Activated naive CD4-positive, alpha-beta T cell treated with anti-CD3 and anti-CD28 coated beads for 36 hours (primary cell): ENCODE data around the gene SIN3A. TPM values are rescaled to one million over a fixed set of nuclear protein-coding genes. Genes with fewer than 3 reads are reported as not detected.

Source experiments
- CTCF ChIA-PET: fragments of 350-600 bp; sonication (Branson Sonifier 250); formaldehyde crosslinking; loops from one replicate; lab custom pipeline; 2021; ENCODE audit warnings: antibody characterized with exemption; lab: Charles Lee
- DNase-seq: peaks from one replicate; pipeline ENCODE4 v3.0.0-alpha.2; 2020
- H3K27ac Mint-ChIP-seq: one replicate; pipeline ENCODE4 v1.8.0; 2021; ENCODE audit warnings: mild to moderate bottlenecking, mixed read lengths
- H3K27me3 Mint-ChIP-seq: one replicate; pipeline ENCODE4 v1.8.0; 2021; ENCODE audit warnings: low read depth, mixed read lengths
- H3K36me3 Mint-ChIP-seq: one replicate; pipeline ENCODE4 v1.8.0; 2021; ENCODE audit warnings: low read depth, mixed read lengths
- H3K4me1 Mint-ChIP-seq: one replicate; pipeline ENCODE4 v1.8.0; 2021; ENCODE audit warnings: low read depth, mixed read lengths
- H3K4me3 Mint-ChIP-seq: one replicate; pipeline ENCODE4 v1.8.0; 2021; ENCODE audit warnings: mild to moderate bottlenecking, moderate library complexity, mixed read lengths
- H3K9me3 Mint-ChIP-seq: one replicate; pipeline ENCODE4 v1.8.0; 2021; ENCODE audit warnings: mixed read lengths
- intact Hi-C: fragments of 100-400 bp; cut with micrococcal nuclease; formaldehyde crosslinking; loops from one replicate; pipeline ENCODE4 v1.15.1; 2023
- total RNA-seq, 2 experiments: library from RNA; stranded (reverse); gene quantifications; one replicate each; pipeline ENCODE4 v1.2.3, GENCODE V29; 2021

SIN3A gene
- total RNA-seq, 2 experiments from 2014 or later: 83.6 to 84.7 TPM

GRCh38 chr15:75455982-75456531 is 4.6 kb upstream of the SIN3A start:
- peaks cover 9% of the 10 kb centered on the region for H3K4me1 Mint-ChIP-seq
- no peaks in the 10 kb centered on the region for H3K27me3 Mint-ChIP-seq
- H3K27ac Mint-ChIP-seq: peak overlapping the region; percentile 92
- H3K4me3 Mint-ChIP-seq: peak overlapping the region; percentile 87
- DNase-seq: peak; percentile 80
- CTCF ChIA-PET: interaction anchor here (0.7 to 3.7 kb wide), 5 partner anchors 88 to 191 kb away, joined by 3 to 30 read pairs (median 3); partner anchors contain the start of genes IMP3 and MAN2C1
- no peaks in the 10 kb centered on the region for H3K36me3 Mint-ChIP-seq
- intact Hi-C loops: loop anchor here (2.0 to 10.0 kb wide), 2 partner anchors 253 to 1539 kb away; partner anchors contain the start of gene PSTPIP1
- no peaks in the 10 kb centered on the region for H3K9me3 Mint-ChIP-seq

DNA sequence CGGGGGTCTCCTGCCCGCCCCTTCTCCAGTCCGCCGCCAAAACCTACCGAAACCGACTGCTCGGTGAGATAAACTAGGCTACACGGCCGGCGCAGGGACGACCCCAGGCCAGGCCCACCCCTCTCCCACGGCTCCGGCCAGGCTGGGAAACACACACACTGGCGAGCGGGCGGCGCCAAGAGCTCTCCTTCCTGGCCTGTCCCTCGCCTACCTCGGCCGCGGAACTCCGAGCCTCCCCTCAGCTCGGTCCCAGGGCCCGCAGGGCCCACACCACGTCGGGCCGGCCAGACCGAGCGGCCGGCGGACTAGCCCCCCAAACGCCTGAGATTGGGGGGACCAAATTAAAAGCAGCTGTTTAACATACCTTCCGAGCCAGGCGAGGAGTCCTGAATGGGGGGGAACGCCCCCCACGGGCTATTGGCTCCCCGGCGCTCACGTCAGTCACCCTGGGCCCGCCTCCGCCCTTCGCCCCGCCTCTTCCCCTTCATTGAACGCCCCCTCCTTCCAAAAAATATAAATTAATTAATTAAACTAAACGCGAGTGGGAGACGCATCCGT is 4.0 kb upstream of the SIN3A start:
- no peaks in the 10 kb centered on the region for H3K27me3 Mint-ChIP-seq
- DNase-seq: peak; percentile 93
- CTCF ChIA-PET: interaction anchor here (0.7 to 3.7 kb wide), 5 partner anchors 88 to 192 kb away, joined by 3 to 30 read pairs (median 3); partner anchors contain the start of genes IMP3 and MAN2C1
- peak overlapping the region; percentile 87 for H3K4me3 Mint-ChIP-seq
- no peaks in the 10 kb centered on the region for H3K9me3 Mint-ChIP-seq
- intact Hi-C loops: loop anchor here (2.0 to 10.0 kb wide), 2 partner anchors 253 to 1539 kb away; partner anchors contain the start of gene PSTPIP1
- H3K27ac Mint-ChIP-seq: peak overlapping the region; percentile 92
- H3K4me1 Mint-ChIP-seq: peaks cover 10% of the 10 kb centered on the region
- no peaks in the 10 kb centered on the region for H3K36me3 Mint-ChIP-seq

GRCh38 chr15:75454471-75455378 is 3.2 kb upstream of the SIN3A start:
- H3K9me3 Mint-ChIP-seq: no peaks in the 10 kb centered on the region
- peak; percentile 88 for DNase-seq
- H3K36me3 Mint-ChIP-seq: no peaks in the 10 kb centered on the region
- H3K4me1 Mint-ChIP-seq: peaks cover 18% of the 10 kb centered on the region
- intact Hi-C loops: loop anchor here (1.0 to 10.0 kb wide), 9 partner anchors 86 to 1540 kb away; partner anchors contain the start of genes ARID3B, EDC3, FBXO22 and IMP3
- peak overlapping the region; percentile 92 for H3K27ac Mint-ChIP-seq
- H3K4me3 Mint-ChIP-seq: peak overlapping the region; percentile 87
- H3K27me3 Mint-ChIP-seq: no peaks in the 10 kb centered on the region
- CTCF ChIA-PET: interaction anchor here (0.9 to 3.7 kb wide), 8 partner anchors 18 to 186 kb away, joined by 3 to 30 read pairs (median 6); partner anchors contain the start of genes IMP3, MAN2C1 and SNUPN

DNA sequence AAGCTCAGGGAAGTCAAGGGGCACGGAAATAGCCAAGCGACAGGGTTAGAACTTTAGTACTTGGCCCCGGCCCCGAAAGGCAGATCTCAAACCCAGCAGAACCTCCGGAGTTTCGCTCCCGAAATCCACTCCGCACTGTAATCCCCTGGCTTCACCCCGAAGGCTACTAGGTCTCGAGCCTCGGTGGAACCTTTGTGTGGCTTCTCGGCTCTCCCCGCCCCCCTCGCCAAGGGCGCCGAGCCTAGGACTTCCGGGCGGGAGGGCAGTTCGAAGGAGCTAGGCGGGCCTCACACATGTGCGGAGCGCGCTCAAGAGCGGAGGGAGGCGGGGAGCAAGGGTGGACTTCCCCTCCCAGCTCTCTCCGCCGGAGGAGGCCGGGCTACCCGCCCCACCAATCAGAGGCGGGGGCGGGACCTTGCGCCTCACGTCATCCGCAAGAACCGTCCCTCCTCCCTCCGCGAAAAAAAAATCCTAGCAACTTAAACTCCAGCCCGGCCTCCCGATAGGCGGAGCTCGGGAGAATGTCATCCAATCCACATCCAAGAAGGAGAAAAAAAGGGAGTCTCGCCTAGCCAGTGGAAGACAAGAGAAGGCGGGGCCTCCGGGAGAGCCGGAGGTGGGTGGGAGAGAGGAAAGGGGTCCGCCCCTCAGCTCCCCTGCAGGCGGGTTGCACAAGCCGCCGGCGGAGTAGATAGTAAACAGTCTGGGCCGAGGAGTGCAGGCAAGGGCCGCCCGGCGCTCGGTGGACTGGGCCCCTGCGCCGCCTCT is 2.4 kb upstream of the SIN3A start:
- H3K36me3 Mint-ChIP-seq: no peaks in the 10 kb centered on the region
- no peaks in the 10 kb centered on the region for H3K9me3 Mint-ChIP-seq
- intact Hi-C loops: loop anchor here (1.0 to 10.0 kb wide), 11 partner anchors 86 to 1541 kb away; partner anchors contain the start of genes ARID3B, EDC3, FBXO22 and IMP3
- no peaks in the 10 kb centered on the region for H3K27me3 Mint-ChIP-seq
- H3K27ac Mint-ChIP-seq: peak overlapping the region; percentile 98
- H3K4me1 Mint-ChIP-seq: peaks cover 24% of the 10 kb centered on the region
- H3K4me3 Mint-ChIP-seq: peak overlapping the region; percentile 98
- DNase-seq: peak; percentile 98
- CTCF ChIA-PET: interaction anchor here (0.9 to 3.7 kb wide), 6 partner anchors 17 to 187 kb away, joined by 3 to 30 read pairs (median 6); partner anchors contain the start of genes IMP3, MAN2C1 and SNUPN

DNA sequence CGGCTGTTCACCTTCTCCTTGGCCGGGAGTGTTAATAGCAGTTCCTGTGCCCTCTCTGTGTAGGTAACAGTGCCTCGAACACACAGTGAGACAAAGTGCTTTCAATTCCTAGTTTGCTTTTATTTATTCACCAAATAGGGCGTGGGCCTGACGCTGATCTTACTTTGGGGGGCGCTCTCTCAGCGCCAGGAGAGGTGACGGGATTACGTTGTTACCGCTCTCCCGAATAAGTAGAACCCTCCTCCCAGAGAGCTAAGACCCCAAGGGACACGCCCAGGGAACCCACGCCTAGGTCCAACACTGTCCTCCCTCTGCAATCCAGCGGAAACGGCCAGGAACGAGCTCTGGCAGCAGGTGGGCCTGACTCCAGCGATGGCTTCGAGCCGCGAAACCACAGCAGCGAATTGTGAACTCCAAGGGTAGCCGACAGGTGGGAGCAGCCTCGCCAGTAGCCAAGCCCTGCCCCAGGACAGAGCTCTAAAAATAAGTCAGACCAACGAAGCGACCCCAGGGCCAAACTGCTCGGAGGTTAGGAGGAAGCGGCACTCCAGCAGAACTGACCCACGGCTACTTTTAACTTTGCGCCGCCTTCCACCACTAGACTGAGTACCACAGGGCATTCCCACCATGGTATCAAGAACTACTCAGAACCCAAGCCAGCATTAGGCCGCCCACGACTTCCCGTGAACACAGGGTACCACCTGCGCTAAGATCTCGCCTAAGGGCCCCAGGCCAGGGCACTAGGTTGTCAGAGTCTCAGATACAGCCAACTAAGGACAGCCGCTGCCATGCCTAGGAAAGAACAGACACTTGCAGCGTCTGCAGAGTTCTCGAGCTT is 1.6 kb upstream of the SIN3A start:
- intact Hi-C loops: loop anchor here (2.0 to 10.0 kb wide), 8 partner anchors 392 to 1542 kb away; partner anchors contain the start of genes ARID3B, EDC3, FBXO22 and PML
- Mint-ChIP-seq H3K36me3 (no peaks in the 10 kb centered on the region), H3K27me3 (no peaks in the 10 kb centered on the region), H3K9me3 (no peaks in the 10 kb centered on the region), H3K27ac (peak overlapping the region; percentile 98), H3K4me1 (peaks cover 32% of the 10 kb centered on the region), H3K4me3 (peak overlapping the region; percentile 98)
- CTCF ChIA-PET: interaction anchor here (1.0 to 3.7 kb wide), 4 partner anchors 39 to 188 kb away, joined by 3 to 30 read pairs (median 8); partner anchors contain the start of genes IMP3, MAN2C1 and SNUPN
- peak; percentile 80 for DNase-seq

DNA sequence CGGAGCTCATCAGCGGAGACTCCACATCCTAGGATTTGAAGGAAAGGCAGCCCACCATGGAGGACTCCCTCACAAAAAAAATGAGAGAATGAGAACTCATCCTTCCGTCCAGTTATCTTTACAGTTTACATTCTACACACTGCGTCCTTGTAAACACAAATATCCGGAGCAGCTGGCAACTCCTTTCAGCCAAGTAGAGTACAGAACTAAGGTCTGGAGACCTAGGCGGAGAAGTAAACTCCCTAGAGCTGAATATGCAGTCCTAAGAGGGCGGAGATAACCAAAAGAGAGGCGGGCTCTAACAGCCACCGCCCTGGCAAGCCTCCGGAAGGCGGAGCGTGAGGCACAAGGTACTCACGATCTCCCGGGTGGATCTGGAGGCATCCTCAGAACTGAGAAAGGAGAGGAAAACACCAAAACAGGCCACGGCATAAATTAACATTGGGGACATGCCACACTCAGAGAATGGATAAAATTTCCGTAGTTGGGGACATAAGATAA is 924 bp upstream of the SIN3A start:
- H3K36me3 Mint-ChIP-seq: peaks cover 2% of the 10 kb centered on the region
- intact Hi-C loops: loop anchor here (2.0 to 10.0 kb wide), 8 partner anchors 392 to 1542 kb away; partner anchors contain the start of genes ARID3B, EDC3, FBXO22 and PML
- no peaks in the 10 kb centered on the region for H3K27me3 Mint-ChIP-seq
- no peaks in the 10 kb centered on the region for H3K9me3 Mint-ChIP-seq
- peaks cover 37% of the 10 kb centered on the region for H3K4me1 Mint-ChIP-seq
- CTCF ChIA-PET: interaction anchor here (0.7 to 2.2 kb wide), 4 partner anchors 85 to 189 kb away, joined by 3 to 10 read pairs (median 6); partner anchors contain the start of genes MAN2C1 and SNUPN
- peak overlapping the region; percentile 98 for H3K27ac Mint-ChIP-seq
- peak overlapping the region; percentile 98 for H3K4me3 Mint-ChIP-seq
- peak; percentile 89 for DNase-seq

DNA sequence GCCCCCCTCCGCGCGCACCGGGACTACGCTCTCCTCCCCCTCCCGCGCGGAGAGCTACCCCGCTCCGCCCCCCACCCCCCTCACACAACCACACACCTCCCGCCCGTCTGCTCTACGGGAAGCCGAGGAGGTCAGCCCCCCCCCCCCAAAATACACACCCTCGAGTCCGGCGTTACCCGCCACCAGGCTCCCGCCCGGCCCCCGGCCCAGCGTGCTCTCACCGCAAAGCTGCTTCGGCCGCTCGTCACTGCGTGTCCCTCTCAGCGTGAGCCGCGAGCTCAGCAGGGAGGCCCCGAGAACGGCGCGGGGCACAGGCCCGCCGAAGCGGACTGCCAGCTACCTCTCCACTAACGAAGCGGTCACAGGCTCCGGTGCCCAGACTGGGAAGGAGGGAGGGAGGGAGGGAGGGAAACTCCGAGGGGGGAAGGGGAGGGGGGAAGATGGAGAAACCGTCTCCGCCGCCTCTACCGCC is 252 bp downstream of the SIN3A start:
- Mint-ChIP-seq H3K36me3 (peaks cover 2% of the 10 kb centered on the region), H3K9me3 (no peaks in the 10 kb centered on the region), H3K27ac (peak overlapping the region; percentile 98), H3K4me3 (peak overlapping the region; percentile 98), H3K4me1 (peaks cover 41% of the 10 kb centered on the region), H3K27me3 (no peaks in the 10 kb centered on the region)
- intact Hi-C loops: loop anchor here (1.0 to 10.0 kb wide), 11 partner anchors 128 to 1544 kb away; partner anchors contain the start of genes ARID3B, CLK3, COX5A and EDC3
- CTCF ChIA-PET: interaction anchor here (0.6 to 2.0 kb wide), 4 partner anchors 84 to 195 kb away, joined by 3 to 10 read pairs (median 6); partner anchors contain the start of gene MAN2C1
- DNase-seq: no peak

DNA sequence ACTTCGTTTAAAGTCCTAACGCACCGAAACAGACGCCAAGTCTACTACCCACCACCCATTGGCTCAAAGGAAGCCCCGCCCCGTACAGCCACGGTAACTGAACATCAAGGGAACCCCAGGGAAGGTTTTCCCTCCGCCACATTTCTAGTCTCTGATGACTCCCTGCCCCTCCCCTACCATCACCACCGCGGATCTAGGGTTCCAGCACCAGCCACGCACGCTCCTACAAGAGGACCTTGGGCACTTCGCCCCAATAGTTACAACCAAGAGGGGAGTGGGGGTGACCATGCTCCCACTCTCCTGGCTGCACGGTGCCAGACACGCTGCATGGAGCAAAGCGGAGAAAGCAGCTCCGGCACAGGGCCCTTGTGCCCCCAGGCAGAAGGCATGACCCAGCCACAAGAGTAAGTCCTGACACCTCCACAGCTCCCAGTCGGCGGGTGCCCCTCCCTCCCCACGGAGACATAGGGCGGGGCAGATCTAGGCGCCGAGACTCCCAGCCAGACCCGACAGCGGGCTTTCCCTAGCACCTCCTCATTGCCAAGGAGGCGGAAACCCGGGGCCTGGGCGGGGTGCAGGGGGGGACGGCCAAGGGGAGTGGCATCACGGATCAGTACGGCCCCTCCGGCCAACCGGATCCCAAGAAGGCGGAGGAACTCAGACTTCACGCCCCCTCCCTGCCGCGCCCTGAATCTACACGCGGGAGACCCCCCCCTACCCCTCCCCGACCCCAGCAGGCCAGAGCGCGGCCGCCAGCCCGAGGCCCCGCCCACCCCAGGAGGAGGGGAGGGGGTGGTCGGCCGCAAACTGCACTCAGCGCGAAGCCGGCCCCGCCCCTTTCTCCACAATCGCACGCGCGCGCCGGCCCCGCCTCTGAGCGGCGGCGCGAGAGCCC is 936 bp downstream of the SIN3A start:
- H3K4me1 Mint-ChIP-seq: peaks cover 47% of the 10 kb centered on the region
- H3K9me3 Mint-ChIP-seq: no peaks in the 10 kb centered on the region
- peak; percentile 99 for DNase-seq
- H3K4me3 Mint-ChIP-seq: peak overlapping the region; percentile 98
- intact Hi-C loops: loop anchor here (1.0 to 10.0 kb wide), 13 partner anchors 129 to 1544 kb away; partner anchors contain the start of genes ARID3B, CLK3, COX5A and EDC3
- CTCF ChIA-PET: interaction anchor here (0.7 to 2.0 kb wide), 3 partner anchors 83 to 235 kb away, joined by 3 to 8 read pairs (median 4); no protein-coding TSS in a partner anchor
- H3K36me3 Mint-ChIP-seq: peaks cover 2% of the 10 kb centered on the region
- H3K27me3 Mint-ChIP-seq: no peaks in the 10 kb centered on the region
- H3K27ac Mint-ChIP-seq: peak overlapping the region; percentile 98

DNA sequence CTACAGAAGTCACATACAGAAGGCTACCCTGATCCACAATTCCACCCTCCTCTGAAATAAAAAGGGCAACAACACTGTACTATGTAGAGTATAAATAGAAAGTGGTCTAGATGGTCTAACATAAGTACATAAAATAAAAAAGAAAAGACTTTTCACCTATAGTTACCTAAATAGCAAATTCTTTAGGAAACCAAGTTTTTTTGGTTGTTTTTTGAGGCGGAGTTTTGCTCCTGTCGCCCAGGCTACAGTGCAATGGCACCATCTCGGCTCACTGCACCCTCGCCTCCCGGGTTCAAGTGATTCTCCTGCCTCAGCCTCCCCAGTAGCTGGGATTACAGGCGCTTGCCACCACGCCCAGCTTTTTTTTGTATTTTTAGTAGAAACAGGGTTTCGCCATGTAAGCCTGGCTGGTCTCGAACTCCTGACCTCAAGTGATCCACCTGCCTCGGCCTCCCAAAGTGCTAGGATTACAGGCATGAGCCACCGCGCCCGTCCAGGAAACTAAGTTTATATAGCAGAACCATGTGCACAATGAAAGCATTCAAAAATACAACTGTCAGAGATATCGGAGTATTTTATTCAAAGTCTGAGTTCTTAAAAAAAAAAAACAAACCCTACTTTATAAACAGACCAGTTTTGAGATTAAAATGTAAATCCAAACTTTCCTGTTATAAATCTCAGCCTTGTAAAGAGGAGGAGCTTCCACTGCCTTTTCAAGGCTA is 1.7 kb downstream of the SIN3A start:
- H3K4me1 Mint-ChIP-seq: peaks cover 48% of the 10 kb centered on the region
- intact Hi-C loops: loop anchor here (1.0 to 10.0 kb wide), 12 partner anchors 176 to 1545 kb away; partner anchors contain the start of genes ARID3B, CLK3, COX5A and EDC3
- peak overlapping the region; percentile 89 for H3K27ac Mint-ChIP-seq
- CTCF ChIA-PET: interaction anchor here (1.0 kb wide), 1 partner anchor 83 kb away, joined by 3 read pairs; no protein-coding TSS in a partner anchor
- H3K27me3 Mint-ChIP-seq: no peaks in the 10 kb centered on the region
- no peak for DNase-seq
- H3K9me3 Mint-ChIP-seq: no peaks in the 10 kb centered on the region
- peaks cover 2% of the 10 kb centered on the region for H3K36me3 Mint-ChIP-seq
- H3K4me3 Mint-ChIP-seq: peak overlapping the region; percentile 98
